ENCODE results near the gene ACCS.

Gene ACCS

DNA sequence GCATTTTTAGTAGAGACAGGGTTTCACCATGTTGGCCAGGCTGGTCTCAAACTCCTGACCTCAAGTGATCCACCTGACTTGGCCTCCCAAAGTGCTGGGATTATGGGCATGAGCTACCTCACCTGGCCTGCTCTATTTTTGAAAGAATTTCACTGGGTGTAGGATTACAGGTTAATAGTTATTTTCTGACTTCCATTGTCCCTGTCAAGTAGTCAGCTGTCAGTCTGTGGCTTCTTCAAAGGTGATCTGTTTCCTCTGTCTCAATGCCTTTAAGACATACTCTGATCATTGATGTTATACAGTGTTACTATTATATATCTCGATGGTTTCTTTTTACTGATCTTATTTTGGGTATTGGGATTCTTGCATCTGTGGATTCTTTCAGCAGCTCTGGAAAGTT is 19.3 kb downstream of the ACCS start:
- H2AFZ ChIP-seq (ENCODE audit: low read depth, low read length): no peak overlapping the region
- H2BK15ac ChIP-seq (ENCODE audit: low read depth, poor library complexity, severe bottlenecking): no peak overlapping the region
- no peak overlapping the region for H2BK120ac ChIP-seq (ENCODE audit: low read depth, low read length)
- H3K14ac ChIP-seq (ENCODE audit: low read length in 2 of 2): no peak overlapping the region
- no peak overlapping the region for H4K8ac ChIP-seq (ENCODE audit: low read length)
- no peak overlapping the region for H2BK12ac ChIP-seq (ENCODE audit: low read length in 2 of 2)
- H3K4me2 ChIP-seq (ENCODE audit: low read length, poor library complexity, severe bottlenecking): no peak overlapping the region
- H2AK5ac ChIP-seq (ENCODE audit: low read length, severe bottlenecking): no peak overlapping the region
- no peak overlapping the region for H3K4me3 ChIP-seq (ENCODE audit: insufficient read depth in 1 of 2, low read depth in 1 of 2, low read length in 2 of 2)
- no peak overlapping the region for H3K23ac ChIP-seq (ENCODE audit: low read length in 2 of 2)
- no peak overlapping the region for H4K91ac ChIP-seq (ENCODE audit: low read length)
- H3K36me3 ChIP-seq (ENCODE audit: control insufficient read depth in 1 of 2, insufficient read depth in 2 of 2, low read depth in 1 of 2, low read length in 2 of 2): peaks cover 0 to 50% of the 10 kb centered on the region in 2 experiments
- 100% methylated on average over 1 of the region's 1 CpG for WGBS
- no peaks in the 10 kb centered on the region for H3K4me1 ChIP-seq (ENCODE audit: control insufficient read depth, insufficient read depth, low read depth, low read length)
- no peak overlapping the region for H3K18ac ChIP-seq (ENCODE audit: low read depth in 1 of 2, low read length in 2 of 2)
- no peak overlapping the region for H2BK5ac ChIP-seq (ENCODE audit: low read depth, low read length, poor library complexity, severe bottlenecking)
- no peak overlapping the region for H3K27ac ChIP-seq (ENCODE audit: low read length, poor library complexity, severe bottlenecking)
- peaks cover 0 to 3% of the 10 kb centered on the region in 2 experiments for H3K27me3 ChIP-seq (ENCODE audit: control insufficient read depth in 1 of 2, insufficient read depth in 1 of 2, low read length in 2 of 2)
- no peaks in the 10 kb centered on the region for H3K9me3 ChIP-seq (ENCODE audit: control insufficient read depth, low read length)
- no peak overlapping the region for H3K9ac ChIP-seq (ENCODE audit: low read length)
- H3K4ac ChIP-seq (ENCODE audit: low read depth in 1 of 2, low read length in 2 of 2): no peak overlapping the region
- no peaks in the 10 kb centered on the region for H3K79me1 ChIP-seq (replicated peaks; ENCODE audit: low read length, poor library complexity, severe bottlenecking)
- no peak for DNase-seq

DNA sequence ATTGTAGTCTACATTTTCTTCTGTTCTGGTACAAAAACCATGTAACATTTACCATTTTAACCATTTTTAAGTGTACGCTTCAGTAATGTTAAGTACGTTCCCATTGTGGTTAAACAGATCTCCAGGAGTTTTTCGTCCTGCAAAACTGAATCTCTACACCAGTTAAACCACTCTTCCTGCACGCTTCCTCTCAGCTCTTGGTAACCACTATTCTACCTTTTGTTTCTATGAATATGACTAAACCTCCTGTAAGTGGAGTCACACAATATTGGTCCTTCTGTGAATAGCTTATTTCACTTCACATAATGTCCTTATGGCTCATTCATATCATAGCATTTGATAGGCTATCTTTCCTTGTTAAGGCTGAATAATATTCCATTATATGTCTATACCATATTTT is 22.3 kb downstream of the ACCS start:
- Histone ChIP-seq H3K4ac (ENCODE audit: low read depth in 1 of 2, low read length in 2 of 2) (no peak overlapping the region), H3K79me1 (replicated peaks; ENCODE audit: low read length, poor library complexity, severe bottlenecking) (no peaks in the 10 kb centered on the region), H2BK120ac (ENCODE audit: low read depth, low read length) (no peak overlapping the region), H3K4me3 (ENCODE audit: insufficient read depth in 1 of 2, low read depth in 1 of 2, low read length in 2 of 2) (no peak overlapping the region), H3K27me3 (ENCODE audit: control insufficient read depth in 1 of 2, insufficient read depth in 1 of 2, low read length in 2 of 2) (peaks cover 0 to 21% of the 10 kb centered on the region in 2 experiments), H2BK15ac (ENCODE audit: low read depth, poor library complexity, severe bottlenecking) (no peak overlapping the region), H3K36me3 (ENCODE audit: control insufficient read depth in 1 of 2, insufficient read depth in 2 of 2, low read depth in 1 of 2, low read length in 2 of 2) (peaks cover 0 to 23% of the 10 kb centered on the region in 2 experiments), H3K27ac (ENCODE audit: low read length, poor library complexity, severe bottlenecking) (no peak overlapping the region), H3K4me1 (ENCODE audit: control insufficient read depth, insufficient read depth, low read depth, low read length) (no peaks in the 10 kb centered on the region), H2AFZ (ENCODE audit: low read depth, low read length) (no peak overlapping the region), H2AK5ac (ENCODE audit: low read length, severe bottlenecking) (no peak overlapping the region), H3K9ac (ENCODE audit: low read length) (no peak overlapping the region), H3K23ac (ENCODE audit: low read length in 2 of 2) (no peak overlapping the region), H3K9me3 (ENCODE audit: control insufficient read depth, low read length) (no peaks in the 10 kb centered on the region), H3K14ac (ENCODE audit: low read length in 2 of 2) (no peak overlapping the region), H2BK5ac (ENCODE audit: low read depth, low read length, poor library complexity, severe bottlenecking) (no peak overlapping the region), H3K18ac (ENCODE audit: low read depth in 1 of 2, low read length in 2 of 2) (no peak overlapping the region), H4K8ac (ENCODE audit: low read length) (no peak overlapping the region), H4K91ac (ENCODE audit: low read length) (no peak overlapping the region), H2BK12ac (ENCODE audit: low read length in 2 of 2) (no peak overlapping the region), H3K4me2 (ENCODE audit: low read length, poor library complexity, severe bottlenecking) (no peak overlapping the region)
- WGBS: 91% methylated on average over 4 of the region's 4 CpGs
- no peak for DNase-seq

DNA sequence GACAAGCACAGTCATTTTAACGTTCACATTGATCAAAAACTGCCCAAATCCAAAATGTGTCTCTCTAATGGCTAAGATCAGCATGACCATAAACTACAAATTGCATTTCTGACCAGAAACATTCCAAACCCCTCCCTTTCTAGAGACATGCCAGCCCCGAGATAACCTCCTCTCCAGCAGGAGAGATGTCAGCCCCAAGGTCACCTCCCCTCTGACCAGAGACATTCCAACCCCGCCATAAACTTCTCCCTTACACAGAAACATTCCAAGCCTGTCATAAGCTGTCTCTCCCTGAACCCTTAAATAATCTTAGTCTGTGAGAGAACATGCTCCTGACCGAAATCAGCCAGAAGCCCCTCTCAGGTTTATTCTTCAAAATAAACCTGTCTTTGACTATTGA is 22.8 kb downstream of the ACCS start:
- H3K4me1 ChIP-seq (ENCODE audit: control insufficient read depth, insufficient read depth, low read depth, low read length): no peaks in the 10 kb centered on the region
- no peak overlapping the region for H2BK5ac ChIP-seq (ENCODE audit: low read depth, low read length, poor library complexity, severe bottlenecking)
- no peaks in the 10 kb centered on the region for H3K9me3 ChIP-seq (ENCODE audit: control insufficient read depth, low read length)
- H3K27ac ChIP-seq (ENCODE audit: low read length, poor library complexity, severe bottlenecking): no peak overlapping the region
- no peak overlapping the region for H3K18ac ChIP-seq (ENCODE audit: low read depth in 1 of 2, low read length in 2 of 2)
- no peak overlapping the region for H3K4me3 ChIP-seq (ENCODE audit: insufficient read depth in 1 of 2, low read depth in 1 of 2, low read length in 2 of 2)
- peaks cover 0 to 21% of the 10 kb centered on the region in 2 experiments for H3K27me3 ChIP-seq (ENCODE audit: control insufficient read depth in 1 of 2, insufficient read depth in 1 of 2, low read length in 2 of 2)
- 64% methylated on average over 4 of the region's 4 CpGs for WGBS
- DNase-seq: no peak
- H4K8ac ChIP-seq (ENCODE audit: low read length): no peak overlapping the region
- H3K4ac ChIP-seq (ENCODE audit: low read depth in 1 of 2, low read length in 2 of 2): no peak overlapping the region
- no peak overlapping the region for H2BK120ac ChIP-seq (ENCODE audit: low read depth, low read length)
- H3K79me1 ChIP-seq (replicated peaks; ENCODE audit: low read length, poor library complexity, severe bottlenecking): no peaks in the 10 kb centered on the region
- H3K9ac ChIP-seq (ENCODE audit: low read length): no peak overlapping the region
- H2AFZ ChIP-seq (ENCODE audit: low read depth, low read length): no peak overlapping the region
- peaks cover 0 to 18% of the 10 kb centered on the region in 2 experiments for H3K36me3 ChIP-seq (ENCODE audit: control insufficient read depth in 1 of 2, insufficient read depth in 2 of 2, low read depth in 1 of 2, low read length in 2 of 2)
- H2AK5ac ChIP-seq (ENCODE audit: low read length, severe bottlenecking): no peak overlapping the region
- no peak overlapping the region for H2BK15ac ChIP-seq (ENCODE audit: low read depth, poor library complexity, severe bottlenecking)
- H2BK12ac ChIP-seq (ENCODE audit: low read length in 2 of 2): no peak overlapping the region
- H3K14ac ChIP-seq (ENCODE audit: low read length in 2 of 2): no peak overlapping the region
- no peak overlapping the region for H3K4me2 ChIP-seq (ENCODE audit: low read length, poor library complexity, severe bottlenecking)
- no peak overlapping the region for H3K23ac ChIP-seq (ENCODE audit: low read length in 2 of 2)
- no peak overlapping the region for H4K91ac ChIP-seq (ENCODE audit: low read length)

DNA sequence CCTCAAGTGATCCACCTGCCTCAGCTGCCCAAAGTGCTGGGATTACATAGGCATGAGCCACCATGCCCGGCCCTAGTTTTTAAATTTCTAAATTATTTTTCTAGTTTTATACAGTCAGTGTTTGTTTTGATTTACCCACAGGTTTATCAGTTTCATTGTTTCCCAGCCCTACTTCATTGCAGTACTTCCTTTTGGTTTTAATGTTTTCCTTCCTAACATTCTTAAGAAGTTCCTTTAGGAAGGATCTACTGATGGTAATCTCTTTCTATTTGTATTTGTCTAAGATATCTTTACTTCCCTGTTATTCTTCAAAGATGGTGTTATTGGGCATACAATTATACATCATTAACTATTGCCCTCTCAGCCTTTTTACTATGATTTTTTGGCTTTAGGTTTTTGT is 24.5 kb downstream of the ACCS start:
- no peak overlapping the region for H3K4me3 ChIP-seq (ENCODE audit: insufficient read depth in 1 of 2, low read depth in 1 of 2, low read length in 2 of 2)
- no CpG with 5 or more reads among the region's 1 CpG for WGBS

More for the DNA sequence above, 24.5 kb downstream of the ACCS start:
- Histone ChIP-seq H3K4ac (ENCODE audit: low read depth in 1 of 2, low read length in 2 of 2) (no peak overlapping the region), H3K36me3 (ENCODE audit: control insufficient read depth in 1 of 2, insufficient read depth in 2 of 2, low read depth in 1 of 2, low read length in 2 of 2) (peaks cover 0 to 12% of the 10 kb centered on the region in 2 experiments), H3K79me1 (replicated peaks; ENCODE audit: low read length, poor library complexity, severe bottlenecking) (no peaks in the 10 kb centered on the region), H3K27ac (ENCODE audit: low read length, poor library complexity, severe bottlenecking) (no peak overlapping the region), H2BK5ac (ENCODE audit: low read depth, low read length, poor library complexity, severe bottlenecking) (no peak overlapping the region), H4K8ac (ENCODE audit: low read length) (no peak overlapping the region), H2BK120ac (ENCODE audit: low read depth, low read length) (no peak overlapping the region), H2AK5ac (ENCODE audit: low read length, severe bottlenecking) (no peak overlapping the region), H3K9ac (ENCODE audit: low read length) (no peak overlapping the region), H3K27me3 (ENCODE audit: control insufficient read depth in 1 of 2, insufficient read depth in 1 of 2, low read length in 2 of 2) (peaks cover 0 to 18% of the 10 kb centered on the region in 2 experiments), H3K14ac (ENCODE audit: low read length in 2 of 2) (no peak overlapping the region), H4K91ac (ENCODE audit: low read length) (no peak overlapping the region), H3K9me3 (ENCODE audit: control insufficient read depth, low read length) (no peaks in the 10 kb centered on the region), H2BK12ac (ENCODE audit: low read length in 2 of 2) (no peak overlapping the region), H3K4me1 (ENCODE audit: control insufficient read depth, insufficient read depth, low read depth, low read length) (no peaks in the 10 kb centered on the region), H3K4me2 (ENCODE audit: low read length, poor library complexity, severe bottlenecking) (no peak overlapping the region), H3K23ac (ENCODE audit: low read length in 2 of 2) (no peak overlapping the region), H3K18ac (ENCODE audit: low read depth in 1 of 2, low read length in 2 of 2) (no peak overlapping the region), H2BK15ac (ENCODE audit: low read depth, poor library complexity, severe bottlenecking) (no peak overlapping the region), H2AFZ (ENCODE audit: low read depth, low read length) (no peak overlapping the region)
- DNase-seq: no peak
